ENCODE measurements around the gene SLC16A9.

DNA sequence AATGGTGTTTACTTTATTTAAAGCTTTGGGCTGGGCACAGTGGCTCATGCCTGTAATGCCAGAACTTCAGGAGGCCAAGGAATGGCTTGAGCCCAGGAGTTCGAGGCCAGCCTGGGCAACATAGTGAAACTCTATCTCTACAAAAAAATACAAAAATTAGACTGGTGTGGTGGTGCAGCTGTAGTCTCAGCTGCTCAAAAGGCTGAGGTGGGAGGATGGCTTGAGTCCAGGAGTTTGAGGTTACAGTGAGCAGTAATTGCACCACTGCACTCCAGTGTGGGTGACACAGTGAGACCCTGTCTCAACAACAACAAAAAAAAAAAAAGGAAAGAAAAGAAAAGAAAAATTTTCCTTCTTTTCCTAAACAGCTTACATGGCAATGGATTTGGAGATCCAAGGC, 22.0 kb downstream of the SLC16A9 start:
- TF ChIP-seq RARB (CRISPR knock-in tag; IDR thresholded peaks at IDR 0.05) (no peak), ZNF70 (CRISPR knock-in tag; IDR thresholded peaks at IDR 0.05) (no peak), ZFP3 (CRISPR knock-in tag; IDR thresholded peaks at IDR 0.05) (no peak), BACH2 (CRISPR knock-in tag; IDR thresholded peaks at IDR 0.05; ENCODE audit: borderline replicate concordance) (no peak), ZC3H10 (CRISPR knock-in tag; IDR thresholded peaks at IDR 0.05) (no peak), ZFP30 (CRISPR knock-in tag; IDR thresholded peaks at IDR 0.05) (no peak), GLIS3 (CRISPR knock-in tag; IDR thresholded peaks at IDR 0.05) (no peak), ESRRG (CRISPR knock-in tag; IDR thresholded peaks at IDR 0.05) (no peak), ARNTL (CRISPR knock-in tag; IDR thresholded peaks at IDR 0.05; ENCODE audit: borderline replicate concordance, low read depth) (no peak), TCF4 (CRISPR knock-in tag; IDR thresholded peaks at IDR 0.05; ENCODE audit: borderline replicate concordance) (no peak), TOX (CRISPR knock-in tag; IDR thresholded peaks at IDR 0.05; ENCODE audit: borderline replicate concordance) (no peak)
- TF ChIP-seq, protein P1, sequence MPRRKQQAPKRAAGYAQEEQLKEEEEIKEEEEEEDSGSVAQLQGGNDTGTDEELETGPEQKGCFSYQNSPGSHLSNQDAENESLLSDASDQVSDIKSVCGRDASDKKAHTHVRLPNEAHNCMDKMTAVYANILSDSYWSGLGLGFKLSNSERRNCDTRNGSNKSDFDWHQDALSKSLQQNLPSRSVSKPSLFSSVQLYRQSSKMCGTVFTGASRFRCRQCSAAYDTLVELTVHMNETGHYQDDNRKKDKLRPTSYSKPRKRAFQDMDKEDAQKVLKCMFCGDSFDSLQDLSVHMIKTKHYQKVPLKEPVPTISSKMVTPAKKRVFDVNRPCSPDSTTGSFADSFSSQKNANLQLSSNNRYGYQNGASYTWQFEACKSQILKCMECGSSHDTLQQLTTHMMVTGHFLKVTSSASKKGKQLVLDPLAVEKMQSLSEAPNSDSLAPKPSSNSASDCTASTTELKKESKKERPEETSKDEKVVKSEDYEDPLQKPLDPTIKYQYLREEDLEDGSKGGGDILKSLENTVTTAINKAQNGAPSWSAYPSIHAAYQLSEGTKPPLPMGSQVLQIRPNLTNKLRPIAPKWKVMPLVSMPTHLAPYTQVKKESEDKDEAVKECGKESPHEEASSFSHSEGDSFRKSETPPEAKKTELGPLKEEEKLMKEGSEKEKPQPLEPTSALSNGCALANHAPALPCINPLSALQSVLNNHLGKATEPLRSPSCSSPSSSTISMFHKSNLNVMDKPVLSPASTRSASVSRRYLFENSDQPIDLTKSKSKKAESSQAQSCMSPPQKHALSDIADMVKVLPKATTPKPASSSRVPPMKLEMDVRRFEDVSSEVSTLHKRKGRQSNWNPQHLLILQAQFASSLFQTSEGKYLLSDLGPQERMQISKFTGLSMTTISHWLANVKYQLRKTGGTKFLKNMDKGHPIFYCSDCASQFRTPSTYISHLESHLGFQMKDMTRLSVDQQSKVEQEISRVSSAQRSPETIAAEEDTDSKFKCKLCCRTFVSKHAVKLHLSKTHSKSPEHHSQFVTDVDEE (CRISPR knock-in tag; IDR thresholded peaks at IDR 0.05) = no peak
- TF ChIP-seq, protein P2, sequence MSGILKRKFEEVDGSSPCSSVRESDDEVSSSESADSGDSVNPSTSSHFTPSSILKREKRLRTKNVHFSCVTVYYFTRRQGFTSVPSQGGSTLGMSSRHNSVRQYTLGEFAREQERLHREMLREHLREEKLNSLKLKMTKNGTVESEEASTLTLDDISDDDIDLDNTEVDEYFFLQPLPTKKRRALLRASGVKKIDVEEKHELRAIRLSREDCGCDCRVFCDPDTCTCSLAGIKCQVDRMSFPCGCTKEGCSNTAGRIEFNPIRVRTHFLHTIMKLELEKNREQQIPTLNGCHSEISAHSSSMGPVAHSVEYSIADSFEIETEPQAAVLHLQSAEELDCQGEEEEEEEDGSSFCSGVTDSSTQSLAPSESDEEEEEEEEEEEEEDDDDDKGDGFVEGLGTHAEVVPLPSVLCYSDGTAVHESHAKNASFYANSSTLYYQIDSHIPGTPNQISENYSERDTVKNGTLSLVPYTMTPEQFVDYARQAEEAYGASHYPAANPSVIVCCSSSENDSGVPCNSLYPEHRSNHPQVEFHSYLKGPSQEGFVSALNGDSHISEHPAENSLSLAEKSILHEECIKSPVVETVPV (CRISPR knock-in tag; IDR thresholded peaks at IDR 0.05) = no peak
- TF ChIP-seq, protein P3, sequence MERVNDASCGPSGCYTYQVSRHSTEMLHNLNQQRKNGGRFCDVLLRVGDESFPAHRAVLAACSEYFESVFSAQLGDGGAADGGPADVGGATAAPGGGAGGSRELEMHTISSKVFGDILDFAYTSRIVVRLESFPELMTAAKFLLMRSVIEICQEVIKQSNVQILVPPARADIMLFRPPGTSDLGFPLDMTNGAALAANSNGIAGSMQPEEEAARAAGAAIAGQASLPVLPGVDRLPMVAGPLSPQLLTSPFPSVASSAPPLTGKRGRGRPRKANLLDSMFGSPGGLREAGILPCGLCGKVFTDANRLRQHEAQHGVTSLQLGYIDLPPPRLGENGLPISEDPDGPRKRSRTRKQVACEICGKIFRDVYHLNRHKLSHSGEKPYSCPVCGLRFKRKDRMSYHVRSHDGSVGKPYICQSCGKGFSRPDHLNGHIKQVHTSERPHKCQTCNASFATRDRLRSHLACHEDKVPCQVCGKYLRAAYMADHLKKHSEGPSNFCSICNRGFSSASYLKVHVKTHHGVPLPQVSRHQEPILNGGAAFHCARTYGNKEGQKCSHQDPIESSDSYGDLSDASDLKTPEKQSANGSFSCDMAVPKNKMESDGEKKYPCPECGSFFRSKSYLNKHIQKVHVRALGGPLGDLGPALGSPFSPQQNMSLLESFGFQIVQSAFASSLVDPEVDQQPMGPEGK (CRISPR knock-in tag; IDR thresholded peaks at IDR 0.05; ENCODE audit: borderline replicate concordance) = no peak
